ENCODE measurements around the gene SAXO1. TPM values are rescaled to one million over a fixed set of nuclear protein-coding genes. Genes with fewer than 3 reads are reported as not detected.

SAXO1 gene
- polyA plus RNA-seq, 3 donors, result 0.17 to 0.24 (median 0.22) TPM

- no peak for DNase-seq (ENCODE audit: low read depth in 3 of 3, low spot score in 2 of 3)
Observed at GRCh38 chr9:18920141-18921084, 112.6 kb downstream of the SAXO1 start.

GRCh38 chr9:18911714-18912342 is 121.2 kb downstream of the SAXO1 start:
- DNase-seq (ENCODE audit: low read depth in 3 of 3, low spot score in 2 of 3), result no peak

- no peak for DNase-seq (ENCODE audit: low read depth in 3 of 3, low spot score in 2 of 3)
Observed at GRCh38 chr9:18910916-18911315, 122.1 kb downstream of the SAXO1 start.

- DNase-seq (ENCODE audit: low read depth in 3 of 3, low spot score in 2 of 3), result no peak
Observed at GRCh38 chr9:18910435-18910834, 122.6 kb downstream of the SAXO1 start.

- no peak for DNase-seq (ENCODE audit: low read depth in 3 of 3, low spot score in 2 of 3)
Observed at GRCh38 chr9:18909140-18910018, 123.6 kb downstream of the SAXO1 start.

GRCh38 chr9:18907927-18908625 is 124.9 kb downstream of the SAXO1 start:
- no peak for DNase-seq (ENCODE audit: low read depth in 3 of 3, low spot score in 2 of 3)

GRCh38 chr9:18906656-18907395 is 126.2 kb downstream of the SAXO1 start:
- DNase-seq (ENCODE audit: low read depth in 3 of 3, low spot score in 2 of 3), result no peak

GRCh38 chr9:18905883-18906629 is 127.0 kb downstream of the SAXO1 start:
- DNase-seq (ENCODE audit: low read depth in 3 of 3, low spot score in 2 of 3), result no peak

GRCh38 chr9:18905028-18905882 is 127.8 kb downstream of the SAXO1 start:
- no peak for DNase-seq (ENCODE audit: low read depth in 3 of 3, low spot score in 2 of 3)

- no peak for DNase-seq (ENCODE audit: low read depth in 3 of 3, low spot score in 2 of 3)
Observed at GRCh38 chr9:18903450-18903849, 129.6 kb downstream of the SAXO1 start.

- DNase-seq (ENCODE audit: low read depth in 3 of 3, low spot score in 2 of 3), result no peak
Observed at GRCh38 chr9:18896531-18897179, 136.4 kb downstream of the SAXO1 start.

- DNase-seq (ENCODE audit: low read depth in 3 of 3, low spot score in 2 of 3), result no peak
Observed at GRCh38 chr9:18896004-18896403, 137.0 kb downstream of the SAXO1 start.

GRCh38 chr9:18893491-18893890 is 139.5 kb downstream of the SAXO1 start:
- no peak for DNase-seq (ENCODE audit: low read depth in 3 of 3, low spot score in 2 of 3)

GRCh38 chr9:18893046-18893445 is 140.0 kb downstream of the SAXO1 start:
- no peak for DNase-seq (ENCODE audit: low read depth in 3 of 3, low spot score in 2 of 3)

- DNase-seq (ENCODE audit: low read depth in 3 of 3, low spot score in 2 of 3), result no peak
Observed at GRCh38 chr9:18891946-18892670, 140.9 kb downstream of the SAXO1 start.

GRCh38 chr9:18890372-18890771 is 142.6 kb downstream of the SAXO1 start:
- DNase-seq (ENCODE audit: low read depth in 3 of 3, low spot score in 2 of 3), result no peak

- DNase-seq (ENCODE audit: low read depth in 3 of 3, low spot score in 2 of 3), result no peak
Observed at GRCh38 chr9:18889550-18889949, 143.5 kb downstream of the SAXO1 start.
